Lower lobe of right lung (tissue), 2 donors: Measurements from ENCODE around the gene RB1. TPM values are rescaled to one million over a fixed set of nuclear protein-coding genes. Genes with fewer than 3 reads are reported as not detected.

Experiments used
- ATAC-seq, 2 donors: fragments of 200-7000 bp; cut with Tn5 transposase; one replicate each; pipeline ENCODE4 v1.9.1; 2020 to 2022; ENCODE audit warnings: mild to moderate bottlenecking in 2 of 2, moderate library complexity in 2 of 2
- DNase-seq: peaks from one replicate; pipeline ENCODE4 v3.0.0-alpha.2; 2020
- H3K27ac ChIP-seq: fragments of 200-600 bp; one replicate; pipeline ENCODE4 v1.8.0; 2022
- H3K27me3 ChIP-seq: fragments of 200-600 bp; one replicate; pipeline ENCODE4 v1.8.0; 2022; ENCODE audit warnings: low read depth
- H3K36me3 ChIP-seq: fragments of 200-600 bp; one replicate; pipeline ENCODE4 v1.8.0; 2022; ENCODE audit warnings: mild to moderate bottlenecking
- H3K4me1 ChIP-seq: fragments of 200-600 bp; one replicate; pipeline ENCODE4 v1.8.0; 2022
- H3K4me3 ChIP-seq: fragments of 200-600 bp; one replicate; pipeline ENCODE4 v1.8.0; 2022; ENCODE audit warnings: mild to moderate bottlenecking
- H3K9me3 ChIP-seq: fragments of 200-600 bp; one replicate; pipeline ENCODE4 v1.8.0; 2022
- intact Hi-C: fragments of 100-400 bp; cut with DNase I; formaldehyde crosslinking; loops from one replicate; pipeline ENCODE4 v1.11.0; 2022
- total RNA-seq: library from RNA; stranded (reverse); fragmentation: NEBNext Ultra II Directional; extraction: Animal tissue kit (Norgen Biotek cat#: 25700); gene quantifications from one replicate; pipeline ENCODE4 v1.2.1, GENCODE V29; 2021
- TF ChIP-seq, protein P1 (sequence below): fragments of 200-600 bp; IDR thresholded peaks from one replicate; pipeline ENCODE4 v1.8.0; 2022; ENCODE audit warnings: antibody characterized with exemption, mild to moderate bottlenecking
- donor health status: DM: no; HTN: yes; CAD: no; lungs with severe emphysema.

The RB1 gene
- total RNA-seq, 1 donor from 2014 or later = 38.1 TPM

DNA sequence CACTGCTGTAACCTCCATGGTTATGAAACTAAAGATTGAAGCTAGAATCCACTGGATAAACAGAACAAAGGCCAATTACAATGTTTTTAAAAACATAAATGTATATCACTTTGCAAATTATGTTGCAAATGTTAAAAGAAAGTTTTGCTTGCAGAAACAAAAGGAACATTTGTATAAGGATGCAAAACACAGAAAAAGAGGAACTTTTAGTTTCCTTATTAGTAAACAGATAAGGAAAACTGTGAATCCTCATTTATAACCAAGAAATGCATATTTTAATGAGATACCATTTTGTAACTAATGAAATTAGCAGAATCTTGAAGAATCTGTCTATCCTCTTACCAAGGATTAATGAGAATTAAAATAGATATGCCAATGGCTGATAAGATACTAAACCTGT, 77.0 kb downstream of the RB1 start:
- Histone ChIP-seq H3K27me3 (no peaks in the 10 kb centered on the region), H3K4me1 (no peaks in the 10 kb centered on the region)
- no peak for ATAC-seq

GRCh38 chr13:48383384-48383783, 79.8 kb downstream of the RB1 start:
- Histone ChIP-seq H3K27me3 (no peaks in the 10 kb centered on the region), H3K27ac (no peak overlapping the region), H3K4me3 (no peak overlapping the region), H3K9me3 (no peaks in the 10 kb centered on the region), H3K36me3 (peaks cover 29% of the 10 kb centered on the region), H3K4me1 (no peaks in the 10 kb centered on the region)
- DNase-seq = no peak
- intact Hi-C loops = no loop called here
- ATAC-seq = no peak
- TF ChIP-seq, protein P1, sequence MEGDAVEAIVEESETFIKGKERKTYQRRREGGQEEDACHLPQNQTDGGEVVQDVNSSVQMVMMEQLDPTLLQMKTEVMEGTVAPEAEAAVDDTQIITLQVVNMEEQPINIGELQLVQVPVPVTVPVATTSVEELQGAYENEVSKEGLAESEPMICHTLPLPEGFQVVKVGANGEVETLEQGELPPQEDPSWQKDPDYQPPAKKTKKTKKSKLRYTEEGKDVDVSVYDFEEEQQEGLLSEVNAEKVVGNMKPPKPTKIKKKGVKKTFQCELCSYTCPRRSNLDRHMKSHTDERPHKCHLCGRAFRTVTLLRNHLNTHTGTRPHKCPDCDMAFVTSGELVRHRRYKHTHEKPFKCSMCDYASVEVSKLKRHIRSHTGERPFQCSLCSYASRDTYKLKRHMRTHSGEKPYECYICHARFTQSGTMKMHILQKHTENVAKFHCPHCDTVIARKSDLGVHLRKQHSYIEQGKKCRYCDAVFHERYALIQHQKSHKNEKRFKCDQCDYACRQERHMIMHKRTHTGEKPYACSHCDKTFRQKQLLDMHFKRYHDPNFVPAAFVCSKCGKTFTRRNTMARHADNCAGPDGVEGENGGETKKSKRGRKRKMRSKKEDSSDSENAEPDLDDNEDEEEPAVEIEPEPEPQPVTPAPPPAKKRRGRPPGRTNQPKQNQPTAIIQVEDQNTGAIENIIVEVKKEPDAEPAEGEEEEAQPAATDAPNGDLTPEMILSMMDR = no peak

More for the DNA sequence above, 77.0 kb downstream of the RB1 start:
- intact Hi-C loops = no loop called here
- no peak for DNase-seq
- no peak overlapping the region for H3K4me3 ChIP-seq
- H3K9me3 ChIP-seq = no peaks in the 10 kb centered on the region
- peaks cover 37% of the 10 kb centered on the region for H3K36me3 ChIP-seq
- H3K27ac ChIP-seq = no peak overlapping the region
- TF ChIP-seq, protein P1 = no peak

GRCh38 chr13:48386816-48387215, 83.3 kb downstream of the RB1 start:
- H3K4me1 ChIP-seq = no peaks in the 10 kb centered on the region
- no peak overlapping the region for H3K4me3 ChIP-seq
- H3K27ac ChIP-seq = no peak overlapping the region
- intact Hi-C loops = no loop called here
- TF ChIP-seq, protein P1 = no peak
- DNase-seq (no peak), ATAC-seq (no peak)
- peaks cover 10% of the 10 kb centered on the region for H3K36me3 ChIP-seq
- H3K9me3 ChIP-seq = peaks cover 4% of the 10 kb centered on the region
- H3K27me3 ChIP-seq = no peaks in the 10 kb centered on the region

- no peaks in the 10 kb centered on the region for H3K4me1 ChIP-seq
- H3K36me3 ChIP-seq = peaks cover 4% of the 10 kb centered on the region
- DNase-seq = no peak
- no peak overlapping the region for H3K4me3 ChIP-seq
- peaks cover 7% of the 10 kb centered on the region for H3K9me3 ChIP-seq
- intact Hi-C loops = no loop called here
- ATAC-seq = no peak
- TF ChIP-seq, protein P1 = no peak
- no peak overlapping the region for H3K27ac ChIP-seq
- no peaks in the 10 kb centered on the region for H3K27me3 ChIP-seq
Observed at GRCh38 chr13:48391257-48391656, 87.7 kb downstream of the RB1 start.

GRCh38 chr13:48393030-48393697, 89.6 kb downstream of the RB1 start:
- Histone ChIP-seq H3K9me3 (peaks cover 7% of the 10 kb centered on the region), H3K4me1 (peaks cover 8% of the 10 kb centered on the region), H3K36me3 (peaks cover 4% of the 10 kb centered on the region), H3K27me3 (no peaks in the 10 kb centered on the region), H3K27ac (no peak overlapping the region), H3K4me3 (no peak overlapping the region)
- TF ChIP-seq, protein P1 = no peak
- intact Hi-C loops = no loop called here
- ATAC-seq = no peak
- no peak for DNase-seq
